Epithelial cell of esophagus (primary cell): Measurements from ENCODE around the gene DLEC1.
A peak's percentile ranks its signal among the peaks of the same experiment; 100 is the strongest.

Experiments
- DNase-seq: peaks from one replicate; pipeline ENCODE4 v3.0.0; 2010; ENCODE audit warnings: low read depth
- H3K4me3 ChIP-seq: 2 replicates; pipeline ENCODE4 v1.5.1; 2011; ENCODE audit warnings: mild to moderate bottlenecking, low read length, control low read depth
- CTCF ChIP-seq: IDR thresholded peaks from 2 replicates; pipeline ENCODE4 v1.5.1; 2011; ENCODE audit warnings: low read depth, mild to moderate bottlenecking, low read length, control low read depth, inconsistent platforms; ENCODE audit not compliant: insufficient read depth; ENCODE audit errors: missing control alignments

Gene DLEC1

GRCh38 chr3:37997342-37997741 lies 41.7 kb upstream of the DLEC1 start:
- DNase-seq: no peak
- no peak for TF ChIP-seq CTCF
- no peak overlapping the region for H3K4me3 ChIP-seq

GRCh38 chr3:37997791-37998370 lies 41.1 kb upstream of the DLEC1 start:
- H3K4me3 ChIP-seq: no peak overlapping the region
- DNase-seq: no peak
- TF ChIP-seq CTCF: no peak

- DNase-seq: no peak
- H3K4me3 ChIP-seq: no peak overlapping the region
- TF ChIP-seq CTCF: no peak
Measured at GRCh38 chr3:37999836-38000235, 39.2 kb upstream of the DLEC1 start.

GRCh38 chr3:38000242-38000916 lies 38.6 kb upstream of the DLEC1 start:
- H3K4me3 ChIP-seq: no peak overlapping the region
- no peak for TF ChIP-seq CTCF
- DNase-seq: no peak

GRCh38 chr3:38000965-38001455 lies 38.0 kb upstream of the DLEC1 start:
- no peak for TF ChIP-seq CTCF
- no peak for DNase-seq
- no peak overlapping the region for H3K4me3 ChIP-seq

GRCh38 chr3:38001456-38002081 lies 37.4 kb upstream of the DLEC1 start:
- peak; percentile 21 for TF ChIP-seq CTCF
- H3K4me3 ChIP-seq: no peak overlapping the region
- no peak for DNase-seq
